ENCODE measurements around the gene LGALS13.

- TF ChIP-seq EZH2phosphoT487 (IDR thresholded peaks at IDR 0.05; ENCODE audit: borderline replicate concordance) (no peak), CTCF (conservative IDR thresholded peaks at IDR 0.05; ENCODE audit: low read length) (no peak)
These were observed 3.2 kb upstream of the LGALS13 start for GRCh38 chr19:39599116-39599515.
